Pericardium fibroblast (primary cell): ENCODE data around the gene CAV2. TPM values are rescaled to one million over a fixed set of nuclear protein-coding genes. Genes with fewer than 3 reads are reported as not detected.

Experiments used
- total RNA-seq: library from RNA; depleted of rRNA; stranded (reverse); fragments of >200 nt; gene quantifications from 2 replicates; pipeline ENCODE4 v1.2.3, GENCODE V29; 2015

The CAV2 gene
- 39.8 and 69.2 TPM in 2 replicates for total RNA-seq

GRCh38 chr7:116499168-116500077 lies at the start of gene CAV2:
TSS of gene CAV2 (plus strand) at chr7:116499738. CDS start at chr7:116499782, 44 bp downstream.

GRCh38 chr7:116524609-116525297 lies 25.2 kb downstream of the CAV2 start, which contains the start of gene CAV1:
TSS of gene CAV1 (plus strand) at chr7:116525036. CDS start at chr7:116525063, 27 bp downstream.

Other genes with a start within 250 kb of the CAV2 start
- gene CAV1, start 25.3 kb downstream of the CAV2 start, total RNA-seq = 306 and 311 TPM in 2 replicates
- gene MET, start 172.5 kb downstream of the CAV2 start, total RNA-seq = 0.23 and 8.9 TPM in 2 replicates